Measurements from ENCODE around the gene ZC3H18. TPM values are rescaled to one million over a fixed set of nuclear protein-coding genes. Genes with fewer than 3 reads are reported as not detected.
A peak's percentile ranks its signal among the peaks of the same experiment; 100 is the strongest.

ZC3H18 gene
- polyA plus RNA-seq, 3 donors = 5.5 to 36.4 (median 6.8) TPM

GRCh38 chr16:88628512-88628974 lies 58.3 kb downstream of the ZC3H18 start:
- Histone ChIP-seq H4K20me1 (ENCODE audit: insufficient read depth, low read length) (peaks cover 13% of the 10 kb centered on the region), H3K27ac (ENCODE audit: low read depth in 1 of 2, low read length in 2 of 2) (no peak overlapping the region), H3K9ac (ENCODE audit: insufficient read depth, low read length, poor library complexity, severe bottlenecking) (no peak overlapping the region), H2AFZ (ENCODE audit: insufficient read depth, low read depth, low read length, poor library complexity, severe bottlenecking) (no peak overlapping the region), H3K4me1 (ENCODE audit: control insufficient read depth in 1 of 2, insufficient read depth in 2 of 2, low read length in 2 of 2) (peaks cover 1 to 4% of the 10 kb centered on the region in 2 donors), H3K9me3 (replicated peaks in 1 of 2; ENCODE audit: control insufficient read depth in 1 of 2, insufficient read depth in 1 of 2, low read length in 2 of 2) (no peaks in the 10 kb centered on the region), H3K4me2 (replicated peaks; ENCODE audit: extremely low read depth, low read length, poor library complexity, severe bottlenecking) (no peak overlapping the region), H3K79me2 (ENCODE audit: insufficient read depth, low read length) (no peaks in the 10 kb centered on the region), H3K36me3 (replicated peaks in 1 of 2; ENCODE audit: control insufficient read depth in 1 of 2, insufficient read depth in 2 of 2, low read length in 2 of 2) (peaks cover 68 to 86% of the 10 kb centered on the region in 2 donors), H3K4me3 (replicated peaks in 1 of 3; ENCODE audit: low read depth in 2 of 3, low read length in 3 of 3) (no peak overlapping the region), H3K27me3 (ENCODE audit: control insufficient read depth in 2 of 2, insufficient read depth in 2 of 2, low read length in 2 of 2) (no peaks in the 10 kb centered on the region)
- peak in 1 of 3 donors; percentile 7 for DNase-seq
- 86% methylated on average over 7 of the region's 12 CpGs for WGBS (ENCODE audit: insufficient coverage)
- peaks cover 74 to 95% of the 10 kb centered on the region in 2 donors for H3K36me3 Mint-ChIP-seq
- TF ChIP-seq CTCF (IDR thresholded peaks at IDR 0.05) = peak; percentile 33
- peaks cover 2% of the 10 kb centered on the region for H3K4me1 Mint-ChIP-seq
- no peaks in the 10 kb centered on the region for H3K9me3 Mint-ChIP-seq
- peak overlapping the region in 3 of 7 donors; percentile 38 to 46 (median 45) for H3K27ac Mint-ChIP-seq
- no peak overlapping the region for H3K4me3 Mint-ChIP-seq
- intact Hi-C loops (cut with micrococcal nuclease) = no loop called here
- H3K27me3 Mint-ChIP-seq (ENCODE audit: low read depth in 3 of 3) = peaks cover 2 to 6% (median 2%) of the 10 kb centered on the region in 3 donors

GRCh38 chr16:88629835-88630234 lies 59.6 kb downstream of the ZC3H18 start:
- H3K36me3 Mint-ChIP-seq = peaks cover 62 to 82% of the 10 kb centered on the region in 2 donors
- no peaks in the 10 kb centered on the region for H3K9me3 Mint-ChIP-seq
- peaks cover 55 to 73% of the 10 kb centered on the region in 2 donors for H3K36me3 ChIP-seq (replicated peaks in 1 of 2; ENCODE audit: control insufficient read depth in 1 of 2, insufficient read depth in 2 of 2, low read length in 2 of 2)
- H3K9me3 ChIP-seq (replicated peaks in 1 of 2; ENCODE audit: control insufficient read depth in 1 of 2, insufficient read depth in 1 of 2, low read length in 2 of 2) = no peaks in the 10 kb centered on the region
- peaks cover 5% of the 10 kb centered on the region for H3K4me1 Mint-ChIP-seq
- no peak for TF ChIP-seq CTCF (IDR thresholded peaks at IDR 0.05)
- peaks cover 3 to 13% (median 6%) of the 10 kb centered on the region in 3 donors for H3K27me3 Mint-ChIP-seq (ENCODE audit: low read depth in 3 of 3)
- no peak overlapping the region for H3K9ac ChIP-seq (ENCODE audit: insufficient read depth, low read length, poor library complexity, severe bottlenecking)
- H3K27ac ChIP-seq (ENCODE audit: low read depth in 1 of 2, low read length in 2 of 2) = no peak overlapping the region
- H3K27me3 ChIP-seq (ENCODE audit: control insufficient read depth in 2 of 2, insufficient read depth in 2 of 2, low read length in 2 of 2) = peaks cover 0 to under 1% of the 10 kb centered on the region in 2 donors
- H3K79me2 ChIP-seq (ENCODE audit: insufficient read depth, low read length) = no peaks in the 10 kb centered on the region
- no peak for DNase-seq
- H3K4me3 ChIP-seq (replicated peaks in 1 of 3; ENCODE audit: low read depth in 2 of 3, low read length in 3 of 3) = no peak overlapping the region
- 91% methylated on average over 4 of the region's 9 CpGs for WGBS (ENCODE audit: insufficient coverage)
- peaks cover 14 to 17% of the 10 kb centered on the region in 2 donors for H3K4me1 ChIP-seq (ENCODE audit: control insufficient read depth in 1 of 2, insufficient read depth in 2 of 2, low read length in 2 of 2)
- no peak overlapping the region for H2AFZ ChIP-seq (ENCODE audit: insufficient read depth, low read depth, low read length, poor library complexity, severe bottlenecking)
- intact Hi-C loops (cut with micrococcal nuclease) = loop anchor here in 1 of 2 donors (10.0 kb wide), 1 partner anchor 55 kb away; the partner anchor contains the start of gene SNAI3
- H4K20me1 ChIP-seq (ENCODE audit: insufficient read depth, low read length) = peaks cover 15% of the 10 kb centered on the region
- H3K4me2 ChIP-seq (replicated peaks; ENCODE audit: extremely low read depth, low read length, poor library complexity, severe bottlenecking) = no peak overlapping the region
- H3K4me3 Mint-ChIP-seq = no peak overlapping the region
- peak overlapping the region in 1 of 7 donors; percentile 30 for H3K27ac Mint-ChIP-seq

All from CD14-positive monocyte (primary cell).